GM10847 (cell line): ENCODE results near the gene MAP3K9.

Source experiments
- POLR2A ChIP-seq: IDR thresholded peaks from 2 replicates; pipeline ENCODE4 v1.6.1; 2011; ENCODE audit not compliant: insufficient read length; ENCODE audit errors: extremely low read depth

The MAP3K9 gene

GRCh38 chr14:70771781-70772212, 37.5 kb downstream of the MAP3K9 start:
- TF ChIP-seq POLR2A, result no peak

GRCh38 chr14:70770490-70770889, 38.8 kb downstream of the MAP3K9 start:
- TF ChIP-seq POLR2A, result no peak

GRCh38 chr14:70759398-70759797, 49.9 kb downstream of the MAP3K9 start:
- no peak for TF ChIP-seq POLR2A

GRCh38 chr14:70755655-70756054, 53.7 kb downstream of the MAP3K9 start:
- no peak for TF ChIP-seq POLR2A

DNA sequence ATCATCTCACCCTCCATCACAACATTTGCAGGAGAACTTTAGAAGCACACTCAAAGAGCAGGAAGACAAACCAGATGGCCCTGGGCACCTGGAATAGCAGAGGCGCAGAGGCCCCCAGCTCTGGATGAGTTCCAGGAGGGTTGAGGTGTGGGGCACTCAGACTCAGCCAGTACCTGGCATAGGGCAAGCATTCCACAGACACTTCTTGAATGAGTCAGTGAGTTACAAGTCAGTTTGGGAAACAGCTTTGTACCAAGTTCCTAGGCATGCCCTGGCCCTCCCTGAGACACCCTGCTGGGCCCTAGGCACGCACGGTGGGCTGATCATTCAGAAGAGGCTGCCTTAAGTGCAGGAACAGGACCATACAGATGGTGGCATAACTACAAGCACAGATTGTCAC, 54.3 kb downstream of the MAP3K9 start:
- no peak for TF ChIP-seq POLR2A

GRCh38 chr14:70753518-70753953, 55.8 kb downstream of the MAP3K9 start:
- no peak for TF ChIP-seq POLR2A

DNA sequence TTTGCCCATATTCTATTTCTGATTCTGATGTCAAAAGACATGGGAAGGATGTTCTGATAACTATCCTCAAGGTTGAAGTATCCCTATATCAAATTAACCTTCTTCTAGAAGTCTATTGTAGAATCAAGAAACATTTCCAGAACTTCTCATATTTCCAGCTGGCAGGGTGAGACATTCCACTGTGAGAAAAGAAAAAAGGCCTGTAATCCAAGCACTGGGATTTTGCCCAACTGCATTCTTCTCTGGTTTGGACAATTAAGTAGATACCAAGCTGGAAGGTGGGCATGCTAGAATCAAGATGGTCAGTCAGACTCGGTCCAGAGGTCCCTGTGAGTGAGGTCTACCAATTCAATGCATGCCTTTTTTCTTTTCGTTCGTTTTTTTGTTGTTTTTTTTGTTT, 60.9 kb downstream of the MAP3K9 start:
- no peak for TF ChIP-seq POLR2A

DNA sequence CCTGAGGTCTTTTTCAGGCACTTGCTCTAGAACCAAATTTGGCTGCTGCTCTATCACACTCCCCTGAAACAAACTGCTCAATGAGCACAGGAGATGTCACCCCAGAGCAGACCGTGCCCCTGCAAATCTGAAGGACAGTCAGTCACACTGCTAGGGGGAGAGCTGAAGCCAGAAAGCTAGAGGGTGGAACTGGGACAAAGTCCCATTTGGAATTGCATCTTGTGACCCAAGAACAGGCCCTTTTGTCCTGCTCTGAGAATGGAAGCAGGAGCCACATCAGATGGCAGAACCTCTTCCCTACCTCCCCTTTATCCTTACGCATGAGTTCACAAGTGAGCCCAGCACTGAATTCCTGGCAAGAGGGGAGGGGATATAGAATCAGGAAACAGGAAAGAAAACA, 64.7 kb downstream of the MAP3K9 start:
- TF ChIP-seq POLR2A, result no peak

- no peak for TF ChIP-seq POLR2A
These were observed 67.0 kb downstream of the MAP3K9 start for GRCh38 chr14:70742316-70742715.

- TF ChIP-seq POLR2A, result no peak
These were observed 67.8 kb downstream of the MAP3K9 start for GRCh38 chr14:70741482-70741881.

DNA sequence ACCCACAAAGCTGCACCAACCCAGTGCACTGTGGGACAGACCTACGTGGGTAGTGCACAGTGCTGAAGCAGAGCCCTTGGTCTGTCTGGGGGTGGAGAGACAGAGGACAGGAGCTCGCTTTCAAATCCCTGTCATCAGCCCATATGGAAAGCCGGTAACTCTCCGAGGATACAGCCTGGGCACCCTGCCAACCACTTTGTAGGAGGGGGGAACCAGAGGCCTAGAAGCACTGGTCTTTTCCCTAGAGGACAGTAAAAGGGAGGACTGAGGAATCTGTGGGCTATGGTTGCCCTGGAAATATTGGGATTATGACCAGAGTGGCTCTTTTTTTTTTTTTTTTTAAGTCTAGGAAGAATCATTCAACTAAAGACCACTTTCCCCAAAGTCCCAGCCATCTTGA, 74.3 kb downstream of the MAP3K9 start:
- TF ChIP-seq POLR2A, result no peak

DNA sequence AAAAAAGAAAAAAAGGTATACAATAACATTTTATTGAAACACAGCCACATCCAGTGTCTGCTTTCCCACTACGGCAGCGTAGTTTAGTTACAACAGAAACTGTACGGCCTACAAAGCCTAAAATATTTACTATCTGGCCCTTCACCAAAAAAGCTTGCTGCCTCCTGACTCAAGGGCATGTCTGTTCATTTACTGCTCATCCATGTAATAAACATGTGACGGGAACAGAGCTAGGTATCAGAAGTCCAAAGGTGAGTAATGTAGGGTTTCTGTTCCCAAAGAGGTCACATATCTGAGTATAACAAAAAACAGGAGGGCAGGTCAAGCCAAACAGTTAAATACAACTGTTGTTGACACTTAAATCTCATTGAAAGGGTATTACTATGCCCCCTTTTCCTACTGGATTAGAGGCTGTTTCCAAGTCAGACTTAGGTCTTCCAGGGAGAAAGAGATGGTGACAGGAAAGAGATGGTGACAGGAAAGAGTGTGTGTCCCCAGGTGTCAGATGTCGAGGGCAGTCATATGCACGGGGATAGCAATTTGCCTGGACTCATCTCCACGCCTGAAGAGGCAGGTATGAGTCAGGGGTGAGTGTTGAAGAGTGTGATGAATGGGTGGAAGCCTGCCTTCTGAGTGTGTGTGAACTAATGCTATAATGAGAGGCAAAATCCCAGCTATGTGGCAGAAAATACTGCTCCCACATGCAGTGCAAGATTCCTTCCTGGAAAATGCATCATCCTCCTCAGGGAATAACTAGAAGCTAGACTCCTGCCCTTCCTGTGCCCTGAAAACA, 77.7 kb downstream of the MAP3K9 start:
- no peak for TF ChIP-seq POLR2A

DNA sequence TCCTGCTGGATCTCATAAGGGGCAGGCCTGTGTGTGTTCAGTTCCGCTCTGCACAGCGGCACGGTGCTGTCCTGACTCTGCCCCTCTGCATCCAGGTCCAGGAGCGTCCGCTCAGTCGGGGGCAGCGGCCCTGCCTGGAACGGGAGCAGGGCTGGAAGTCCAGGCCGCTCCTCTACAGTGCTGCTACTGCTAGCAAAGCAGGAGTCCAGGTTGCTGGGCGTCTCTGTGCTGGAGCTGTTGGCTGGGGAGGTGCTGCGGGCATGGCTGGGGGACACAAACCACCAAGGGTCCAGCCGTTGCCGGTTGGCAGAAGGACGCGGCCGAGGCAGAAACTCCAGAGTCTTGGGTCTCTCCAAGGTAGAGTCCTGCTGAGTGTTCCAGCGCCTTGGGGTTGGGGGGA, 78.9 kb downstream of the MAP3K9 start:
- TF ChIP-seq POLR2A, result no peak

DNA sequence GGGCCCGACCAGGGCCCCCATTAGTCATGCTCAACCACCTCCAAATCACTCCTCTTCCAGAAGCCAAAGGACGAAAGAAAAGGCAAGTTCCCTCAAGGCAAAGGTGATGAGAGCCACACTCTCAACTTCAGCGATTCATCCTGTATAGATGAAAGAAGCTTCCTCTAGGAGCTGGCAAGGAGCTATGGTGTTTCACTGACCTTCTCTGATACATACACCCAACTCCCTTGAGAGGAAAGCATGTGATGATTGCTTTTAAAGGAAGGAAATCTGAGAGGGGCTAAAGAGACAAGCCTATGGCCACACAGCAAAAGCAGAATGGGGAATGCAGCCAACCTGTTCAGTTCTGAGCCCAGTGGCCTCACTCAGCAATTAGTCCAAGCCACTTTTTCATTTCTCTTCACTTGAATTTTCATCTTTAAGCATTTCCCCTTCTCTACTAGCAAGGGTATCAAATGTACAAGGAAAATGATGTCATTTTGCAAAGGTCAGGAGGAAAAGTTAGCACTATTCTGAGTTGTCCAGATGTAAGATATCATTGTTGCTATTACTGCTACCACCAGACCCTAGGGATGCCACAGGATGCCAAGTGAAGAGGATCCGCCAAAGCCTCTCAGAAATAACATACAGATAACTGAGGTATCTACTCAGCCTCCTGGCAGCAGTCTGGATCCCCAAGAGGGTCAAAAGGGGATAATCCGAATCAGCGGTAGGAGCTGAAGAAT, 82.5 kb downstream of the MAP3K9 start:
- TF ChIP-seq POLR2A, result no peak

DNA sequence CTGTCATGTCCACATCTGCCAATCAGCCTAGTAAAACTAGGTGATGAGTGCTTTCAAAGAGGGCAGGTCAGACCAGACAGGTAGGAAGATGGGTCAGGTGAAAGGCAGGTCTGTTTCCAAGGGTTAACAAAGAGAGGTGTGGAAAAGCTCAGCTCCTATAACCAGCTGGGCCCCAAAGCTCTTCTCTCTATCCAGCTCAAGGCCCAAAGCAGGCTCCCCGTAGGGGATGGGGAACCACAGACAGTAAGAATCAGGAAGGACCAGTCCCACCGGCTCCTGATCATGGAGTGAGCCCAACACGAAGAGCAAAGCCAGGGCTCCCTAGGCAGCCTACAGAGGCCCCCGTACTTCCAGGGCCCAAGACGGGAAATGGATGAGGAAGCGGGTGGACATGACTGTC, 84.4 kb downstream of the MAP3K9 start:
- TF ChIP-seq POLR2A, result no peak

GRCh38 chr14:70724110-70724509, 85.2 kb downstream of the MAP3K9 start:
- no peak for TF ChIP-seq POLR2A
